PC-3 (cell line): ENCODE results near the gene CBL.

ENCODE experiments used
- CTCF ChIP-seq: fragments of 300-600 bp; sonication (generic); conservative IDR thresholded peaks from 2 replicates; pipeline ENCODE4 v1.5.1; 2017; ENCODE audit warnings: antibody characterized with exemption, low read depth, mild to moderate bottlenecking, low read length
- EZH2 ChIP-seq: fragments of 300-600 bp; sonication (generic); IDR thresholded peaks from one replicate; pipeline ENCODE4 v1.6.1; 2017; ENCODE audit warnings: antibody characterized with exemption, mild to moderate bottlenecking, low read length; ENCODE audit not compliant: unreplicated experiment

- TF ChIP-seq CTCF (peak; percentile 54), EZH2 (no peak)
These were observed 89.0 kb downstream of the CBL start for GRCh38 chr11:119295178-119295577.
